Measurements from ENCODE around the gene MESD.

The MESD gene

GRCh38 chr15:80989518-80990478, at the start of gene MESD:
MESD (minus strand) TSS chr15:80989819; CDS start chr15:80989791, 28 bp downstream.
- peak; percentile 89 for DNase-seq

- no peak for DNase-seq
Observed at GRCh38 chr15:81038975-81039607, 49.5 kb upstream of the MESD start.

- DNase-seq: no peak
Observed at GRCh38 chr15:81037952-81038743, 48.5 kb upstream of the MESD start.

- no peak for DNase-seq
Observed at GRCh38 chr15:81033508-81033907, 43.9 kb upstream of the MESD start.

- DNase-seq: no peak
Observed at GRCh38 chr15:81032818-81033217, 43.2 kb upstream of the MESD start.

GRCh38 chr15:81032355-81032754, 42.7 kb upstream of the MESD start:
- no peak for DNase-seq

GRCh38 chr15:81031203-81031602, 41.6 kb upstream of the MESD start:
- DNase-seq: no peak

- no peak for DNase-seq
Observed at GRCh38 chr15:81030301-81030750, 40.7 kb upstream of the MESD start.

- DNase-seq: no peak
Observed at GRCh38 chr15:81029414-81030300, 40.0 kb upstream of the MESD start.

GRCh38 chr15:81026836-81027599, 37.4 kb upstream of the MESD start:
- DNase-seq: no peak

GRCh38 chr15:81025721-81026370, 36.2 kb upstream of the MESD start:
- DNase-seq: no peak

GRCh38 chr15:81024936-81025335, 35.3 kb upstream of the MESD start:
- DNase-seq: no peak

GRCh38 chr15:81024265-81024872, 34.8 kb upstream of the MESD start:
- no peak for DNase-seq

GRCh38 chr15:81023483-81024264, 34.1 kb upstream of the MESD start:
- DNase-seq: no peak

GRCh38 chr15:81021321-81021720, 31.7 kb upstream of the MESD start:
- DNase-seq: no peak

- no peak for DNase-seq
Observed at GRCh38 chr15:81018197-81018596, 28.6 kb upstream of the MESD start.

GRCh38 chr15:81016489-81017068, 27.0 kb upstream of the MESD start:
- no peak for DNase-seq

GRCh38 chr15:81015621-81016488, 26.2 kb upstream of the MESD start:
- DNase-seq: no peak

All from NCI-H1105 (cell line).